HCEC 1CT (cell line): ENCODE data around the gene NFASC.

Source experiments
- DNase-seq: peaks from one replicate; pipeline ENCODE4 v3.0.0-alpha.2; 2017

NFASC gene

DNA sequence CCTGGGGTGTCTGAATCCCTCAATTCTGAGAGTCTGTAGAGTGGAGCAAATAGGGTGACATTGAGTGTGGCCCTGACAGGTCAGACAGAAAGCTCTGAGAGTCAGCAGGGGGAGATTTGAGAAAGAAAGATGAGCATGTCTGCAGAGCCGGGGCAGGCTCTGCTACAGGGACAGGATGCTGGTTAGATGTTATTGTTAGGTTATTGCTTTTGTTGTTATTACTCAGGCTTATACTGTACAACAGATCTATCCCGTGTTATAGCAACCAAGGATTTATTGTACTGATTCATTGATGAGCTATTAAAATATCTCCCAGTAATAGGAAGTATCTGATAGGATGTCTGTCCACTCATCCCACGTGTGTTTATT, 59.5 kb downstream of the NFASC start:
- DNase-seq: peak; percentile 13

DNA sequence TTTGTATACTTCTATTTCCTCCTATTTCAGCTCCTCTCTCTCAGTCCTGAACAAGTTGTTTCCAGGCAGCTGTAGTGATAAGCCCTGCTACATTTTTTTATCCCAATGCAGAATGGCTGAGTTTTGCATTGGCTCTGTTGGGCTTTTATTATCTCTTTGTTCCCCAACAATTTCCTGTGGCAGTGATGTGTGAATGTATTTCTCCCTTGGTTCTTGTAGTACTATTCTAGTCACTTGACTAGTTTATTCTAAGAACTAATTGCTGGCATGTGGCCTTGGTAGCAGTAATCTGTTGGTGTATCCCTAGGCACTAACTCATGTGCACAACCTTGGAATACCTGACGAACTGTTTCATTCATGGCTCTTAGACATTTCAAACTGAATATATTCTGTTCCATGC, 60.7 kb downstream of the NFASC start:
- DNase-seq: no peak

DNA sequence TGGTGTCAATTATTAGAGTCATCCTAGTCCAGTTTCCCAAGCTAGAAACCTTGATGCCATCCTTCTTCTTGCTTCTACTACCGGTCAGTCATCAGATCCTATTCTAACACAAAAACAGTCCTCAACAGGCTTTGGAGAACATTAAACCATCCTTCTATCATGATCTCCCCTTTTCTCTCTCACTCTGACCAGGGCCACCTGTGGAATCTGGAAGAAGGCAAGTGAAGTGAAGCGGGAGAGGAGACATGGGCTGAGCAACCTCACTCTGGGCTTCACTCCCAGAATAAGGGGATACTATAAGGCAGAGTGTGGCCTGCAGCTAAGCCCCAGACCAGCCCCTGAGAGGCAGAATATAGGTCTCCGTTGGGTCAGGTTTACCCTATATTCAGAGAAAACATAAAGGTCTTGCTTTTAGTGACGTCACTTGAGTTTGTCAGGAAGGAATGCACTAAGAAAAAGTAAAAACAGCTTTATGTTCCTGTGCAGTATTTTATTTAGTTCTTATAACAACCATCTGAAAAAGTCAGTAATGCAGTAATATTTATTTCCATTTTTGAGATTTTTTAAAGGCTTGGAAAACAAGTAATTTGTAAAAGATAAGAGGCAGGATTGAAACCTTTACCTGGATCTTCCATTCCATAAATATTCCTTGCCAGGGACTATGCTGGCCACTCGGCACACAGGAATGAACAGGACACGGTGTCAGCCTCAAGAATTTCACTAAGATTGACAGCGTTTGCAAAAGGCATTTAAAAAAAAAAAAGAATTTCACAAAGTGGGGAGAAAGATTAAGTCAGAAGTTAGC, 61.3 kb downstream of the NFASC start:
- no peak for DNase-seq

DNA sequence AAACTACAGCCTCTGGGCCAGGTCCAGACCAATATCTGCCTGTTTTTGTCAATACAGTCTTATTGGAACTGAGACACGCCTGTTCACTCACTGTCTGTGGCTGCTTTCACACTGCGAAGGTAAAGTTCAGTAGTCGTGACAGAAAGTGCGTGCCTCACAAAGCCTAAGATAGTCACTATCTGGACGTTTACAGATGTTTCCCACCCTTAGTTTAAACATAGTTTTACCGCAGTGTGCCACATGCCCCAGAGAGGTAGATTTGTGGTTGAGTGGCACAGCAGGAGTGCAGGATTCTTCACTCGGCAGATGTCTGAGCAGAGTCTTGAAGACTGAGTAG, 61.9 kb downstream of the NFASC start:
- no peak for DNase-seq

DNA sequence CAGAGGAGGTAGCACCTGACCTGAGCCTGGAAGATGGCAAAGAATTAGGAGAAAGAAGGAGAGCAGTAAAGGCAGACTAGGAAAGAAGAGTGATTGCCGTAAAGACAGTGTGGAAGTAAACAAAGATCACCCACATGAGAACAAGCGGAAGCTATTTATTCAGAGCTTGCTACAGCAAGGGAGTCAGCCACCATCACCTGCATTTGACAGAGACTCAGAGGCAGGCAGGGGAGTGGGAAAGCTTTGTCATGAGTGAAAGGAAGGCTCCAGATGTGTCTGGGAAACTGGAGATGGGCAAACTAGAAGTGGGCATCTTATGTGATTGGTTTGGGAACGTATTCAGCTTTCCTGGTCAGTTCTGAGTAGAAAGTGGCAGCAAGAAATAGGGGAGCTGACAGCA, 64.5 kb downstream of the NFASC start:
- no peak for DNase-seq

DNA sequence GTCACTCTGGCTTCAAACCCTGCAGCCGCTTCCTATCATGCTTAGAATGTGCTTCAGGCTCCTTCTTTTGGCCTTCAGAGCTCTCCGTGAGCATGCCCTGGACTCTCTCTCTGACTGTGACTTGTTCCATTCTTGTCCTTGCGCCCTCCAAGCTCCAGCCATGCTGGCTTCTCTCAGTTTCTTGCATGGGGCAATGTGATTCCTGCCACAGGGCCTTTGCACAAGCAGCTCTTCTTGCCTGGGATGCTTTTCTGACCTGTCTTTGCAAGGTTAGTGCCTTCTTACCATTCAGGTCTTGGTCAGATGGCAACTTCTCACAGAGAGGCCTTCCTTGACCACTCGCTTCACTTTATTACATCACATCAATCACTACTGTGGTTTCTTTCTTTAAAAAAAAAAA, 66.1 kb downstream of the NFASC start:
- no peak for DNase-seq

DNA sequence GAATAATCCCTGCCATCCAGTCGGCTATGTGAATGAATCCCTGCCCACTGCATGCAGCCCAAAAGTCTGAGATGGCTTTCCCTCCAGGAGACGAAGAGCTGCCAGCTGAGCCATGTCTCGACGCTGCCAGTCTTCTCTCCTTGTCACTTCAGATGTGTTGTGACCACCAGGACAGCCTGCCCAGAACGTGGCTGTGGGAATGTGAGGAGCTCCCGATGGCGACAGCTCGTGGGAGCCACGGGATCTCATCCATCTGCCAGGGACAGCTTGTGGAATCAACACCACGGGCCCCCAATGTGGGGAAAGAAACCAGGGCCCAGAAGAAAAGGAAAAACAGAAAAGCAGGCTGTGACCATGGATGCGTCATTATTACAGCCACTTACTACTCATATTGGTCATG, 67.2 kb downstream of the NFASC start:
- no peak for DNase-seq

DNA sequence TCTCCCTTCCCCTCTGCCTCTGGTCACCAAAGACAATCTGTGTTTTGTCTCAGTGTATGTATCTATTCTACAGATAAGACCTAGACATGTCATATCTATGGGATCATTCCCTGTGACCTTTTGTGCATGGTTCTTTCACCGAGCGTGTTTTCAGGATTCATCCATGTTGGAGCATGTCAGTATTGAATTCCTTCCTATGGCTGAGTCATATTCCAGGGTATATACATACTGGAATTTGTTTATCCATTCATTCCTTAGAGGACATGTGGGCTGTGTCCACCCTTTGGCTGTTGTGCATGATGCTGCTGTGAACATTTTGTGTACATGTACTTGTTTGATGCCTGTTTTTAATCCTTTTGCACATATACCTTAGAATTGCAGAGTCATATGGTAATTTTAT, 69.9 kb downstream of the NFASC start:
- DNase-seq: peak; percentile 28

DNA sequence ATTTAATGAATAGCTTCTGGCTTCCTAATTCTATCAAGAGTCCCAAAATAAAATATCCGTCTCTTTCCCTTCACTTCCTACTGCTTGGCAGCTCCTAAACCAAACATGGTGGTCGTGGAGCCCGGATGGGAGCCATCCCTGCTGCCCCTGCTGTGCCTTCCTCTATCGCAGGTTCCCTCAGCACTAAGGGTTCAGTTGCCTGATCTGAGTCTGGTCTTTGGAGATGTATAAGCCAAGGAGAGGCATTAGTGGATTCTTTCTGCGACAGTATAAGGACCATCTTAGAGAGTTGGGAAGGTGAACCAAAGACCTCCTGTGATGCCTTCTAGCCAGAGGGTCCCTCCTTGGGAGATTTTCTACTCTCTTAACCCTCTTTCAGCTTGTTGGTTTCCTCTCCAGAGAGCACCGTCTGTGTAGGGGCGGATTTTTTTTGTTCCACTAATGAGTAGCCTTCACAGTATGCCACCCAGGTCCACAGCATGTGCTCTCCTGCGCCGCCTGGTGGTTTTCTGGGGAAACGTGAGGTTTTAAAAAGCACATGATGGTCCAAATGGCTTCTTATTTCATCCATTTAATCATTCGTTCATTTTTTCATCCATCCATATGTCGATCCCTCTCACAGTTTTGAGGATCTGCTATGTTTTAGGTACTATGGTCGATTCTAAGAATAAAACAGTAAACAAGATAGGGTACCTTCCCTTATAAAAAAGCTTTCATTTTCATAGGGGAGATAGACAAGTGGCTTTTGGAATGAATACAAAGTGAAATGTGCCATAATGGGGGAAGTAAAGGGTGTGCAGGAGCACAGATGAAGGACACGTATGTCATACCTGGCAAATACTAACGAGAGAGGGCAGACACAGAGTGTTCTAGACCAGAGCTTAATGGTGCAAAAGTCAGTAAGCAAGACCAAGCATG, 71.0 kb downstream of the NFASC start:
- DNase-seq: peak; percentile 32

DNA sequence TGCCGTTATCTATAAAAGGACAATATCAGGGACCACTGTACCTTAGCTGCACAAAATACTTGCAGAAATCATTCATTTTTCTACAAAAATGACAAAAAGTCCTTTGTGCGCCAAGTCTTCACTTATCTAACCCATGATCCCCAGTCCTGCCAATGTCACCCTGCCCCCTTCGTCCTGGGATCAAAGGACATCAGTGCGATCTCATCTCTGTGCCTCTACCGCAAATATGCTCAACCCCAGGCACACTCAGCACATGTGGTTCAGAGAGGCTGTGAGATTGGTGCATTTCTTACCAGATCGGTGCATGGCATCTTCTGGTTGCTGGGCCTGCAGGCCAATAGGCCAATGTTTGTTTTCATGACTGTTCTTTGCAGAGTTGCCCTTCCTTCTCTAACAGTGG, 72.8 kb downstream of the NFASC start:
- DNase-seq: no peak

DNA sequence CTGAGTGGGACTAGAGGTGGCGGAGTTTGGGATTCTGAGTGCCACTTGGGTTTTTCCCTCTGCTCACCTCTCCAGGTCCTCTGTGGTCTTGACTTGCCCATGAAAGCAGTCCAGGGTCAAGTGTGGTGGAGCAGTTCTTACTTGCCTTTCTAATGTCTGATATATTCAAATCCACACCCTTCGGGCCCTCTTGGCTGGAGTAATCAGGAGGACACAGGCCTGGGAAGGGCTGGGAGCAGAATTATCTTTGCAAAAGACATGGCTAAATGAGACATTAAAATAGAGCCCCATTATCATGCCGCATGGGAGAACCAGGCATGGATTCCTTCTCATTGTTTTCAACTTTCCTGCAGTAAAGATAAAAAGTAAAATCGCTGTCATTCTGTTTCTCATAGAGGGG, 74.0 kb downstream of the NFASC start:
- no peak for DNase-seq

DNA sequence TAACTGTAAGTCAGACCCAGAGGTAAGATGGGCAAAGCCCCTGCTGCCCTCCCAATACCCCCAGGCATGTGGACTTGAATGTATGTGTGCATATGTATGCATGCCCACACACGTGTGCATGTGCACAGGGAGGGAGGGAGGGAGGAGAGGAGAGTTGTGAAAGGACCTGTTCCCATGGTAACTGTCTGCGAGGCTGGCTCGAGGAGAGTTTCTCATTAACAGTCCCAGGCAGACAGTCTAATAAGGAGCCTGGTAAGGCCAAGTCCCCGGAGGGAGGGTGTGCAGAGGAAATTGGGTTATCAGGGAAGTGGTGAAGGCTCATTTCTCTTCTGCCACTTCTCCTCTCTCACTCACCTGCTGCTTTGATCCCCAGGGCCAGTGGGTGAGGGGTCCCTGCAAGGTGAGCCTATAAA, 74.9 kb downstream of the NFASC start:
- DNase-seq: no peak

DNA sequence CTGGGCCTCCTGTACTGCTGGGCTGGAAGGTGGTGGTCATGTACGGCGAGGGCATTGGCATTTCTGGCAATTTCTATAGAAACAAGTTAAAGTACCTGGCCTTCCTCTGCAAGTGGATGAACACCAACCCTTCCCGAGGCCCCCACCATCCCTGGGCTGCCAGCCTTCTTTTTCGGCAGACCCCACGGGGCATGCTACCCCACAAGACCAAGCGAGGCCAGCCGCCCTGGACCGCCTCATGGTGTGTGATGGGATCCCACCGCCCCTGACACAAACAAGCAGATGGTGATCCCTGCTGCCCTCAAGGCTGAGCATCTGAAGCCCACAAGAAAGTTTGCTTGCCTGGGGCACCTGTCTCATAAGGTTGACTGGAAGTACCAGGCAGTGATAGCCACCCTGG, 76.0 kb downstream of the NFASC start:
- DNase-seq: no peak

DNA sequence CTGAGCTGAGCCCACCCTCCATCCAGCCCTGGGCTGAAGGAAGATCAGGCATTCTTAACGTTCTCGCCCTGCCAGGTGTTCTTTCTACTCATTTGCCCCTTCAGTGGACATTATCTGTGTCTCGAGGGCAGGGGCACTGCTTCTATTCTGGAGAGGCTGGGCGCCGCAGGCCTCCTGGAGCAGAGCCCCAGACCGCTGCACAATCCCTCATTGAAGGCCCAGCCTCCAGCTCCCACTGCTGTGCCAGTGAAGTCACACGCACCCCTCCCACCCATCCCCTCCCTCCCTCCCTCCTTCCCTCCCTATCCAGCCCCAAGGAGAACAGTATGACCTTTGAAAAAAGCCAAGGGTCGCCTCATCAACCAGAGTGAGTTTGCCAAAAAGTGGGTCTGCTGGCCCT, 76.7 kb downstream of the NFASC start:
- no peak for DNase-seq

DNA sequence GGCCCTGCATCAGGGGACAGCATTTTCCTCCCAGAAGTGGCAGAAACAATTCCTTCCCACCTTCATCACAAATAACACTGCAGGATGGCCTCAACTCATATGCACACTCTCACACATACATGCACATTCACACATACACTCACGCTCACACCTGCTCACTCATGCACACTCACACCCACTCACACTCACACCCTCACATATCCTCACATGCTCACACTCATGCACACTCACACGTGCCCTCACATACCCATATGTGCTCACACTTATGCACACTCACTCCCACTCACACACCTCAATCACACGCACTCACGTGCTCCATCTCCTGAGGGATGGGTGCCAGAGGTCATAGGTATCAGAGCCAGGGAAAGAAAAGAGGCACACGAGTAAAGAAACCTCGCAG, 77.1 kb downstream of the NFASC start:
- DNase-seq: no peak

DNA sequence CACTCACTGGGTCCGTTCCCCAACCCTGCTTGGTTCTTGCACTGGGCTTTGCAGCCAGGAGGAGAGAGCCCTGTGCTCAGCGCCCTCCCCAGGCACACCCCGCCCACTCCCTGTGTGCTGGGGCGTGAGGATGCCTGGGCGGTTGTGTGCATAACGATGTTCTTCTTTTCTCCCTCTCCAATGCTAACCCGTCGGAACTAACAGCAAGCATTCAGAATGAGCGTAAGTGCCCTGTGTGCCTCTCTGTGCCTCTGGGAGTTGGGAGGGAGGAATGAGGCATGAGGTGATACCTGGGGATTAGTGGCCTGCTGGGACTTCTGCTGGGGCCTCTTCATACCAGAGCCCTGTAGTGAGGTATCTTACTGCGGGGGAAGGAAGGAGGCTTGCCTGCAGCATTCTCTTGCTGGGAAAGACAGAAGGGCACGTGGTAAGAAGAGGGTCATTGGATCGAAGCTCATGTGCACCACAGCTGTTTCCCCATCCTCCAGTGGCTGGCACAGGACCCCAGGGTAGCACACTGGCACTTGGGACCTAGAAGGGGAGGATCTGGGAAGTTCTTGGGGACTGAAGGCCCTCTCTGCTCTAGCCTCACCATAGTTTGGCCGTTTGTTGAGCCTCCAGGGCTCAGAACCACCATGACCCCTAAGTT, 79.8 kb downstream of the NFASC start:
- DNase-seq: no peak

DNA sequence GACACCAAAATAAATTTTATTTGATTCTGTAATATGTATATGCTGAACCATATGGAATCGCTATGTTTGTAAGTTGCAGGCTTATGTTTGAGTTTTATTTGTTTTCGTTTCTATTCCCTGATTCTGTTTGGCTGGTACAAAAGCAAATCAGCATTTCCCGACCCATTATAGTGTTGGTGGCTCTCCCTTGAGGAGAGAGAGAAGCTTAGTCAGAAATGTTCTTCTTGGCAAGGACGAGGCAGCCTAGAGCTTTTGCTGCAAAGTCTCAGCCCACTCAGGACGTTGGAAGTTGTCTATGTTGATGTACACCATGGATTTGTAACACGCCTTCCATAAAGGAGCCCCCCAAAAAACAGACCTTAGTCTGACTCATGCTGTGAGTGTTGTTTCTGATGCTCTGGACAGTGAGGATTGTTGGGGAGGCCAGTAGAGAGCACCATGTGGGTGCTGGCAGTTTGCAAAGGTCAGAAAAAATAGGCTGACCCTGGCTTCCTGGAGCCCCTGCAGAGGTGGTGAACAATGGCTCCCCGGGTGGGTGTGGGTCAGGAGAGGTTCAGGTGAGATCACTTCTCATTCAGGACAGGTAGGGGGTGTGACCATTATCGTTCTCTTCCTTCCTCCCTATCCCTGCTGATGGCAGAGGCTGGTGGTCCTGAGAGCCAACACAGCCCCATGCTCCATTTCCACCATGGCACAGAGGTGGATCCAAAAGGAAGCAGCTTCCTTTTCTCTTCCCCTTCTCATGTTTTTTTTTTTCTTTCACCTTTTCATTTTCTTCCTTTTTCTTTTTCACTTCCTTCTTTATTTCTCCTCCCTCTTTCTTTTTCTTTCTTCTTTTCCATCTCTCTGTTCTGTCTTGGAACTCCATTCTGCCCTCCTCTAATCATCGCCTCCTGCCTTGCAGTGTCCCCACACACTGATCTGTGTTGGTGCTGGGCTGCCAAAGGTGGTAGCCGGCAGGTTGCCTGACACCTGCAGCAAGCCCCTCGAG, 88.0 kb downstream of the NFASC start:
- no peak for DNase-seq

DNA sequence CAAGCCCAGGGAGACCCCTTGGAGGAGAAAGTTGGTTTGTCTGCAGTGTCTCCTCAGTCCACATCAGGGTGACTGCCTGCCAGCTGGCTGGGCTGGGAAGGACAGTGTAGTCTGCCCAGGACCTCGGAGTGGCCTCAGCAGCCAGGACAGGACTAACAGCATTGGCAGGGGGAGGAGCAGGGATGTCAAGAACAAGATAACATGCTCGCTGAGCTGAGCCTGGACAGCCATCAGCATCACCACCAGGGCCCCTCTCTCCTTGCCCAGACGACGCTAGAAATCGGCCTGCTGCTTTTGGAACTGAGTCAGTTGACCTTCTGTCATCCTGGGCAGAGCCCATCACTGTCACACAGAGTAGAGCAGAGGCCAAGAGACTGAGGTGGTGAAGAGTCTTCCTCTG, 88.7 kb downstream of the NFASC start:
- DNase-seq: no peak

DNA sequence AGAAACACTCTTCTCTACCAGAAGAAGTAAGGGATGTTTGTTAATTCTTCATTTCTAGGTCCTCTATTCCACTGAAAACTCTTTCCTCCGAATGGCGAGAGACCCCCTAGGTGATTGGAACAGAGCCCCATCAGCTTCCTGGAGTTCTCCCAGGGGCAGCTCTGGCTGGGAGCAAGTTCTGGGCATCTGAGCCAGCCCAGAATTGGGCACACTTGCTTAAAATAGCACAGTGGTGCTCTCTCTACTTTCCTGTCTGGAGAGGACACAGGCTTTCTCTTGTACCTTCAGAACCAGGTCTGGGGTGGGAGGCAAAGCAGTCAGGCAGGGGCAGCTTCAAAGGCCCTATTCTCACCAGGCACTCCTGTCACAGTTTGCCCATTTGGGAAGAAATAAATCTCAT, 89.2 kb downstream of the NFASC start:
- no peak for DNase-seq

DNA sequence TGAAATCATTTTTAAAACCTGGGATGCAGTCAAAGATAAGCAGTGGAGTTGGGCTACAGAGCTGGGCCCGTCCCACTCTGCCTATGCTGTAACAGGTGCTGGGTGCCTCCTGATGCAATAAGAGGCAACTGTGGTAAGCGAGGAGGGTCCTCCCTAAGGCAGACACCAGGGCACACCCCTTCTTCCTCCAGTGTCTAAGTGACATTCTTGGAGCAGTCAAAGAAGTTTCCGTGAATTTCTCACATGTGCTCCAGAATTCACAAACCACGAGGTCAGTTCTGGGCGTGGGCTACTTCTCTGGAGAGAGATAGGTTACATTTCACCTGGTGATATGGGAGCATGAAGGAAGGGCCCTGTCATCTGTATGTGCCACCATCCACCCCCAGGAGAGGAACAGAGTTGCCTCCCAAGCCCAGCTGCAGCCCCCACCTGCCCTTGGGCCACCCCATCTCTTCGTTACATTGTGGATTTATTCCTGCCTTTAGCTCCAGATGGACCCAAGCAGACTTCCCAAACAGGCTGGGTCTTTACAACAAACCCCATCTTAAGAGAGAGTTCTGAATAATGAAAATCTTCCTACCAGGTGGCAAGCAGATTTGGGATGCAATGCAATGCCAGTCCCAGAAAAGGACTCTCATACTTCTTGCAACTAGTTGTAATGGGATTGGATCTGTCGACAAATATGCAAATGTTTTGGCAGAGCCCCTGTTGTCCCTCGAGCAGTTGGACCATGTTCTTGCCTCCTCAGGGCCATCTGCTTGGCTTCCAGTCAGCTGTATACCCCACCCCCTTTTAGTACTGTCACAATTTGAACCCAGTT, 89.9 kb downstream of the NFASC start:
- no peak for DNase-seq

DNA sequence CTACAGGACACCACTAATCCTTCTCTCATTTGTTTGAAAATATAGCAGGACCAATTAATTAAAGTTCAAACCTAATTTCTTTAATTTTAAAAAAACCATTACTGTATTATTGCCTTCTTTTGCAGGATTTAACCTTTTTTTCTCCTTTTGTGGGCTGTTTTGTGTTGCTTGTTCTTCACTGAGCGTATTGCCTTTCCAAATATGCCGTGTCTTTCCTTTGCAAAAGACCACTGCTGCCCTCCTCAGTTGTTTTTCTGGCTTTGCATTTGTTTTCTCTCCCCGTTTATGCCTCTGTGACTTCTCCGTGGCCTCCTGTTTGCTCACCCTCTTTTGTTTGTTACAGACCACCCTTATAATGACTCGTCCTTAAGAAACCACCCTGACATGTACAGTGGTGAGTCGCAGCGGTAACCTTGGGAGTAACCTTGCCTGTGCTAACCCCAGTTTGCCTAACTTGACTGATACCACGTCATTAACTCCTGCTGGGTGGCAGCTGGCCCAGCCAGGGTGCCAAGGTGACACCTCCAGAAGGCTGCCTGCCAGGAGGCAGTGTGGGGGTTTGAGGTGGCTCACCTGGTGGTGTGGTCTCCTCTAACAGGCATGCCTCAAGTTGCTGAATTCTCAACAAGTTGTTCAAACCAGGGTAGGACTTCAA, 91.2 kb downstream of the NFASC start:
- no peak for DNase-seq
